ENCODE results near the gene LRP4.

DNA sequence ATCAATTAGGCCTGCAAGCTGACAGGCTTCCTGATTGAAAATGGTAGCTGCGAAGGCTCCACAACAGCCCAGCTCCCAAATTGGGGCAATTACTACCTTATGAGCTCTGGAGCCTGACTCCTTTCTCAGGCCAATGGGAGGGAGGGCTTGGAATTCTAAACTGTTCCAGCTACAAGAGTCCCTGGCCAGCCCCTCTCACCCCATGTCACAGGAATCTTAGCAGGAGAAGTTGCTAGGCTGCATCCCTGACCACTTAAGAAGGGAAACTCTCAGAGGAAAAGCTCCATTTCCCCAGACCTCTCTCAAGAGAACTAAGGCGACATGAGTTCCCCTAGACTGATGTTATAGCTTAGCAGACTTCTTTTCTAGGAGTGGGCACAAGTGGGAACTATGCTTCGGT lies 4.9 kb downstream of the LRP4 start:
- no peak for TF ChIP-seq CTCF (conservative IDR thresholded peaks at IDR 0.05 in 1 of 2, IDR thresholded peaks at IDR 0.05 in 1 of 2; ENCODE audit: extremely low read depth in 1 of 2, insufficient read depth in 1 of 2, low read depth in 1 of 2, low read length in 2 of 2)
- no peak for TF ChIP-seq EZH2 (IDR thresholded peaks at IDR 0.05; ENCODE audit: borderline replicate concordance, low read length)
